HG02870 (cell line): Measurements from ENCODE around the gene PGS1.

Experiments
- ATAC-seq: cut with Tn5 transposase; IDR thresholded peaks from one replicate; pipeline ENCODE4 v1.9.1; 2021; ENCODE audit warnings: mild to moderate bottlenecking, moderate library complexity; ENCODE audit not compliant: unreplicated experiment

PGS1 gene

GRCh38 chr17:78345791-78346494, 32.5 kb upstream of the PGS1 start:
- ATAC-seq: no peak

DNA sequence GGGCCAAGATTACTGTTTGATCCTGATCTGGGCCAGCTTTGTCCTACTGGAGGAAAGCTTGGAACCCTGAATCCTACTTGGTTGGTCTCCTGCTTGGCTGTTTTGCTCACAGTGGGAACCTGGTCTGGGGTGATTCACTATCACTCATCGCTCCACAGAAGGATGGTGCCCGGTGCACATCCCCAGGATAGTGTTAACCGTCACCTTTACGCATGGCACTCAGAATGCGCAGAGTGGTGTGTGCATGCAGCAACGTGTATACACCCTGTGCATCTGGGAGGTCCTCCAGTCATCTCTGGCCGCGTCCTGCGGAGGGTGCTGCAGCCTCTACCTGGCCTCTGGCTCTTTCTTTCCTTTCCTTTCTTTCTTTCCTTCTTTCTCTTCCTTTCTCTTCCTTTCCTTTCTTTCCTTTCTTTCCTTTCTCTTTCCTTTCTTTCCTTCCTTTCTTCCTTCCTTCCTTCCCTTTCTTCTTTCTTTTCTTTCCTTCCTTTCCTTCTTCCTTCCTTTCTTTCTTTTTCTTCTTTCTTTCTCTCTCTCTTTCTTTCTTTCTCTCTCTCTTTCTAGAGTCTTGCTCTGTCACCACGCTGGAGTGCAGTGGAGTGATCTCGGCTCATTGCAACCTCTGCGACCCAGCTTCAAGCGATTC, 31.7 kb upstream of the PGS1 start:
- no peak for ATAC-seq

DNA sequence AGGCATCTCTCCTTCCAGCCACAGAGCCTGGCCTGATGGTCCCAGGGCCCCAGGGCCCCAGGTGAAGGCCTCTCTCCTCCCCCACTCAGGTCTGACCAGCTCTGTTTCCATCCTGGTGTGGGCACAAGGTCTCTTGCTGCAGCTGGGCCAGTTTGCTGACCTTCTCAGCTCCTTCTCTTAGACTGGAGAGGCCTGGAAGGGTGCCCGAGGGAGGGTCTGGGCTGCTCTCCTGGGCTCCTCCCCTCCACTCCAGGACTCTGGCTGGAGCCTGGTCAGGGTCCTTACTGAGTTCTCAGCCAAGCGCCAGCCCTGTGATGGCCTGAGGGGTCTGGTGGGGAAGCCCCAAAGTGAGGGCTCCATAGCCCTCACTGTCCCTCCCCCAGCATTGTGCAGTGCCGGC, 31.0 kb upstream of the PGS1 start:
- ATAC-seq: no peak

DNA sequence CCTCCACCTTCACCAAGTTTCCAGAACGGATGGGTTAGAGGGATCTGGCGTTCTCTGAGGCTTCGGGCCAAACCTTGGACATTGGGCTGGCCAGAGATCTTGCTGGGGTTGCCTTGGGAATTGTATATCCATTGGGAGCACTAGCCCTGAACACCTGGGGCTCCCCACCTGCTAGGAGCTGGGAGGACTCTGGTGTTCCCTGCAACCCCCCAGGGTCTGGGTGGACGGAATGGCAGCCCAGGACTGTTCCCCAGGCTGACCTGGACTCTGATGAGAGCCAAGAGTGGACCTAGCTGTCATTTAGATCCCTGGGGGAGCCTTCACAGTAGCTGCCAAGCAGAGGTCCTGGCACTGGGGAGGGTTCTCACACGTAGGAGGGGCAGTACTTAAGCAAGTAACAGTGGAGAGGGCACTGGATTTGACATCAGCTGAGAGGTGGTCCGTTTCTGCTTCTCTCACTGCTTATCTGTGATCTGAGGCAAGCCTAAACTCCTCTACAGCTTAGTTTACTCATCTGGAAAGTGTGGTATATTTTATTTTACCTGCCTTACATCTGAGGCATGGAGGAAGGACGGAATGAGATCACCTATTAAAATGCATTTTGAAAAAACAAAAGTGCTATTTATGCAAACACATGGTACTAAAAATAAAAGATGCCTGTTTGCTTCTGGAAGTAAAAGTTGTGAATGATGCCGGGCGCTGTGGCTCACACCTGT, 30.2 kb upstream of the PGS1 start:
- ATAC-seq: no peak

GRCh38 chr17:78349891-78350642, 28.4 kb upstream of the PGS1 start:
- ATAC-seq: no peak

DNA sequence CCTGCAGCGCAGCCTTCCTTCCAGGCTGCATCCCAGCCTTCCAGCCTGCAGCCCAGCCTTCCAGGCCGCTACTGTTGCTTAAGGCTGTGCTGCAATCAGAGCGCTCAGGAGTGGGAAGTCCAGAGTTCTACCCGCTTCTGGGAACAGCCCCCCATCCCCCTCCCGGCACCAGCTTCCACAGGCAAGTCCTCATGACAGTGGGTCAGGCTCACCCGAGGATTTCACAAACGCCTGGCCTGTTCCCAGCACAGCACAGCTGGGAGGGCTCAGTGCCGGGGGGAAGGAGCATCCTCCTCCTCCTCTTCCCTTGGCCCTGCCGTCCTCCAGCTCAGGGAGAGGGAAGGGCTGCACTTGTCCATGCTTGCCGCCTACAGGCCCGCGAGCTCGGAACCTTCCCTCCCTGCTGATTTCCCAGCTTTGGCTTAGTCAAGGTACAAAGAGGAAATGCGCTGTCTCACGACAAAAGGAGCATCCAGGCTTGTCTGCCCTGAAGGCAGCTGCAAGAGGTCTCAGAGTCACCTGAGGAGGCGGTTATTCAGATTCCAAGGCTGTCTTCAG, 26.9 kb upstream of the PGS1 start:
- ATAC-seq: no peak

DNA sequence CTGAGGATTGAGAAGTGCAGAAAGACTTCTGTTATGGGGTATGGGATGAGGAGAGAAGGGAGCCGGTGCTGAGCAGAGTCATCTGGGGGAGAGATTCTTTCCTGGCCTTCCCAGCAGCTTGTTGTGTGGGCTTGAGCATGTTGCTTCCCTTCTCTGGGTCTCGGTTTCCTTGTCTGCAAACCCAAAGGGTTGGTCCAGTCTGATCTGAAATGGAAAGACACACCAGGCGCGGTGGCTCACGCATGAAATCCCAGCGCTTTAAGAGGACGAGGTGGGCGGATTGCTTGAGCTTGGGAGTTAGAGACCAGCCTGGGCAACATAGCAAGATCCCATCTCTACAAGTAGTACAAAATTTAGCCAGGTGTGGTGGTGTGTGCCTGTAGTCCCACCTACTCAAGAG, 24.6 kb upstream of the PGS1 start:
- no peak for ATAC-seq

DNA sequence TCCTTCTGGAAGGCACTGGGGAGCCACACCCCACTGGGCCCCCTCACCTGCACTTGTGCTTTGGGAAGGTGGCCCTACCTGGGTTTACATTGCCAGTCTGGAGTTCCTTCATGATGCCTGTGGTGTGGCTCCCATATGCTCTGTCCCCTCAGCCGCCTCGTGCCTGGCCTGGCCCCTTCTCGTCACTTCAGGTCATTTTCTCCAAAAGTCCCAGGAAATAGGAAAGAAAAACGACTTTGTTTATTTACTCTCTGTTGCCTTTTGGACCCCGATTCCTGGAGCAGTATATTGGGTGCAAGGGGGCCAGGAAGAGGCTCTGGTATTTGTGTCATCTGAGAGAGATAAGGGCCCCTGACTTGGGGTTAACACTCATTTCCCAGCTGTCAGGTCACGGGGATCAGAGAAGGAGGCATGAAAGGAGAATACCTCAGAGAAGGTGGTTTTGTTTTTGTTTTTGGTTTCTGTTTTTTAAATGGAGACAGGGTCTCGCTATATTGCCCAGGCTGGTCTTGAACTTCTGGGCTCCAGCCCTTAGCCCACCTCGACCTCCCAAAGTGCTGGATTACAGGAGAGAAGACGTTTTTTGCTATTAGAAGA, 23.3 kb upstream of the PGS1 start:
- ATAC-seq: no peak

- ATAC-seq: no peak
Measured at GRCh38 chr17:78355701-78356100, 22.7 kb upstream of the PGS1 start.

- ATAC-seq: peak; percentile 62
Measured at GRCh38 chr17:78356101-78356713, 22.2 kb upstream of the PGS1 start.

- no peak for ATAC-seq
Measured at GRCh38 chr17:78357177-78357586, 21.3 kb upstream of the PGS1 start.

DNA sequence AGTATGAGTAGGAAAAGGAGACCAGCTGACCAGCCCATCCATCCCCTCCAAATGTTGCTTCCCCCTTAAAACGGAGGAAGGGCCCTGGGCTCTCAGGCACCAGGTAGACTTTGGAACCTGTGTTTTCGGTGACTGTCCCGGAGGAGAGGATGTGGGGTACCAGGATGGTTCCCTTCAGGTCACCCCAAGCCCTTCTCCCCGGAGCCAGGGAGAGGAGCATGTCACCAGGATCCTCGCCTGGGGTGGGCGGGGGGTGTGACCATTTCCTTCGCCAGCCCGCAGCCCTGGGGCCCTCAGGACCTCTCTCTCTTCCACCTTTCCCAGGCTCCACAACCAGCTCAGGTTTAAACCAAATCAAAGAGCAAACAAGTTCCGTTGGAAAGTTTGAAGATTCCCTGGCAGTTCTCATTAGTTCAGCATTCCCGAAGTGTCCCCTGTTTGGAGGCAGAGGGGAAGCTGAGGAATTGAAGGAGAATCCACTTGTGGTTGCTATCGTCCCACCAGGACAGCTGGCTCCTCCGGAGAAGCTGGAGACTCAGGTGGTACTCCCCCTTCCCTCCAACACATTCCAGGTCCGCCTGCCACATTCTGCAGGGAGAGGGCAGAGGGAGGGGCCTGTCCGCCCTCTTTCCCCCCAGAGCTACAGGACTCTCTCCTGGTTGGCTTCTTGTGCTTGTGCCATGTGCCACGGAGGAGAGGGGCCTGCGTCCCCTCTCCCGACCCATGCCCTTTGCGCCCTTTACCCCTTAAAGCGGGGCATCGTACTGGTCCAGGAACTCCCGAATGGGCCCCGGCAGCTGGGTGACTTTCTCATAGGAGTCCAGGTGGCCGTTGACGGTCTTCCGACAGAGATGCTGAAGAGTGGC, 20.5 kb upstream of the PGS1 start:
- ATAC-seq: no peak

GRCh38 chr17:78358538-78359320, 19.7 kb upstream of the PGS1 start:
- no peak for ATAC-seq

DNA sequence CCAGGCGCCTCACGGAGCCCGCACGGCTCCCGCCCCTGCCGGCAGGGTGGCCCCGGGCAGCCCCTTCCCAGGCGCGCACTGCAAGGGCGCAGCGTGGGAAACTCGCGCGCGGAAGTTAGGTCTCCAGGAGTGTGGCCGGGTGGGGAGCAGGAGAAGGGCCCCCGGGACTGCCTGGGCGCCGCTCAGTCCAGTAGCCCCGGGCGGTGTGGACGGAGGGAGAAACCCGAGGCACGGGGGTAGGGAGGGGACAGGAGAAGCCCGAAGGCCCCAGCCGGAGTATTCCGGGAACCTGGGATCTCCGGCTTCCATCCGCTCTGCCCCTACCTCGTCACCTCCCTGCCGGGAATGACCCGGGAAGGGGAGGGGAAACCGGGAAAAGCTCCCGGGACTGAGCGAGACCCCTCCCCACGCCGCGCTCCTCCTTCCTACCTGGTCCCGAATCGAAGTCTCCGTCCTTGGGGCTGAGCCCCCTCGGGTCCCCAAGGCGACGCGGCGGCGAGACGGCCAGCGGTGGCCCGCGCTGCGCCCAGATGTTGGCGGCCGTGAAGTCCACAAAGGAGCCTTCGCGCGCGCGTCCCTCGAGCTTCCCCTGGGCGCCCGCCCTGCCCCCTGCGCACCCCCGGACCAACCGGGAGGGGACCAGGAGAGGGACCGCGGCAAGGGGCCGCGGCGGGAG, 19.0 kb upstream of the PGS1 start:
- ATAC-seq: no peak

- peak; percentile 47 for ATAC-seq
Measured at GRCh38 chr17:78359997-78360370, 18.5 kb upstream of the PGS1 start, which contains the start of gene SOCS3. TSS of gene SOCS3 (minus strand) at chr17:78360077. CDS start at chr17:78359095, 982 bp downstream.

DNA sequence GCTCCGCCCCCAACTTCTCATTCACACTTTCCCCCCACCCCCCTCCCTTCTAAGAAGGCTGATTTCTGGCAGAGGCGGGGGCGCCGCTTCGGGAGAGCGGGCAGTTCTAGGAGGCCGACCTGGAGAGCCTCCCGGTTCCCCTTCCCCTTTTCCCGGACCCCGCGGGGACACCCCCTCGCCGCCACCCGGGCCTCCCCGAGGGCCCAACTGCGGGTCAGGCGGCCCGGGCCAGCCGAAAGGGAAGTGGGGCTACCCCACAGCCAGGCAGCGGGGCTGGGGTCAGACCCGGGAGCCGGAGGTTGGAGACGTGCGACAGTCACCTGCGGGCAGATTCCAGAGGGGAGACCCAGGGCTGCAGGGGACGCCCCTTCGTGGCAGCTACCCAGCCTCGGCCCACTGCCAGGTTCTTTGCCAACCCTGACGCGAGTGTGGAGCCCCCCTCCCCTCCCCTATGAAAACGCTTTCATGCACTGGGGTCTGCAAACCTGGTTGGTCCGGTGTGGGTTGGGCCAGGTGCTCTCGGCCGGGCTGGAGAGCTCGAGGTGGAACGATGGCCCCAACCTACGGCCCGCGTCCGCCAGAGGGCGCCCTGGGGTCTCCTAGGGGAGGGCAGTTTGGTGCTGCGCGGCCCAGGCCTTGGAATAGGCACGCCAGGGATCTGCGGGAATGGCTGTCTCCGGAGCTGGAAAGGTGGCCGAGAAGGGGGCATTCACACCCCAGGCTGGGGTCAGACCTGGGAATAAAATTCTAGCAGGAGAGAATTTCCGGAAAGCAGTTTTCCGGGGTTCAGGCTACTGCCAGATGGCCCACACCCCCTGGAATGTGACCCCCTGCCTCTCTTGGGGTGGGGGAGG, 17.9 kb upstream of the PGS1 start:
- no peak for ATAC-seq

DNA sequence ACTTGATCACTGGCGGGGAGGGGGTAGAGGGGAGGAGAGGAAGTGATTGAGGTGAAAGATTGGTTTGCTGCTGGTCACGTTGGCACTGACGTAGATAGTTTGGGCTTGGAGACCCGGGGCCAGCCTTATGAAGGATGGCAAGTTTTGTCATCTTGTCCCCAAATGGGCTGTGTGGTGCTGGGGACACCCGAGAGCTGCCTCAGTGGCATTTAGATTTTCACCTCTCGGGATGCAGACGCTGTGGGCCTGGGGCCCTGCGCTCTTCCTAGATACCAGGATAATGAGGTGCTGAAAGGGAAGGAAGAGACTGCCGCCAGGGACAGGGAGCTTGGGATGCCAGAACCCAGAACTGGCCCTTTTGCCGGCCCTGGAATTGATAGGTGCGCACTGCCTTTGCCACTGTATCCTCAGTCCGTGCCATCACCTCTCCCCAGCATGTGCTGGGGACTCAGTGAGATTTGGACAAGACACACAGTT, 17.2 kb upstream of the PGS1 start:
- ATAC-seq: no peak
